Liver (tissue), 9 donors: Measurements from ENCODE around the gene ZNF280A. TPM values are rescaled to one million over a fixed set of nuclear protein-coding genes. Genes with fewer than 3 reads are reported as not detected.

ENCODE experiments used
- DNase-seq: peaks from one replicate; pipeline ENCODE4 v3.0.0-alpha.2; 2017; ENCODE audit warnings: low spot score
- H3K27ac ChIP-seq, 2 donors: one replicate each; pipeline ENCODE4 v1.7.0; 2013; ENCODE audit warnings: inconsistent platforms in 2 of 2, low read length in 2 of 2, control low read depth in 1 of 2, low read depth in 1 of 2, mild to moderate bottlenecking in 1 of 2
- H3K27me3 ChIP-seq, 4 donors: one replicate each; pipeline versions ENCODE4 v1.6.1 to v1.7.0; 2013; ENCODE audit warnings: low read length in 3 of 4, inconsistent platforms in 1 of 4, mild to moderate bottlenecking in 1 of 4, moderate library complexity in 1 of 4; ENCODE audit not compliant: control insufficient read depth in 4 of 4, insufficient read depth in 4 of 4
- H3K36me3 ChIP-seq, 4 donors: one replicate each; pipeline versions ENCODE4 v1.6.1 to v1.7.0; 2013; ENCODE audit warnings: low read length in 3 of 4, mild to moderate bottlenecking in 3 of 4, low read depth in 1 of 4, moderate library complexity in 1 of 4; ENCODE audit not compliant: control insufficient read depth in 4 of 4, insufficient read depth in 3 of 4
- H3K4me1 ChIP-seq, 4 donors: one replicate each; pipeline versions ENCODE4 v1.6.1 to v1.7.0; 2013; ENCODE audit warnings: low read length in 3 of 4, mild to moderate bottlenecking in 3 of 4, moderate library complexity in 1 of 4; ENCODE audit not compliant: control insufficient read depth in 4 of 4, insufficient read depth in 4 of 4
- H3K4me3 ChIP-seq, 3 donors: one replicate each; pipeline versions ENCODE4 v1.6.1 to v1.7.0; 2013; ENCODE audit warnings: low read length in 3 of 3, control low read depth in 1 of 3, low read depth in 1 of 3, mild to moderate bottlenecking in 1 of 3
- H3K9ac ChIP-seq, 2 donors: one replicate each; pipeline ENCODE4 v1.7.0; 2013; ENCODE audit warnings: low read length in 2 of 2, mild to moderate bottlenecking in 2 of 2, moderate library complexity in 2 of 2, control low read depth in 1 of 2, low read depth in 1 of 2
- H3K9me3 ChIP-seq, 4 donors: one replicate each; pipeline versions ENCODE4 v1.6.1 to v1.7.0; 2013; ENCODE audit warnings: low read length in 3 of 4; ENCODE audit not compliant: control insufficient read depth in 4 of 4
- EGR1 ChIP-seq, 2 donors: IDR thresholded peaks; 2 replicates each; pipeline ENCODE4 v1.6.1; 2016 to 2018; ENCODE audit warnings: antibody characterized with exemption in 2 of 2, low read depth in 2 of 2
- FOXA1 ChIP-seq: IDR thresholded peaks from 2 replicates; pipeline ENCODE4 v1.6.1; 2016; ENCODE audit warnings: antibody characterized with exemption
- FOXA2 ChIP-seq: IDR thresholded peaks from 2 replicates; pipeline ENCODE4 v1.6.1; 2016; ENCODE audit warnings: antibody characterized with exemption
- GABPA ChIP-seq, 2 donors: IDR thresholded peaks in 1 of 2; conservative IDR thresholded peaks in 1 of 2; 2 replicates each; pipeline ENCODE4 v1.6.1; 2016; ENCODE audit warnings: antibody characterized with exemption in 2 of 2, mild to moderate bottlenecking in 1 of 2, moderate library complexity in 1 of 2
- HNF4A ChIP-seq, 2 donors: conservative IDR thresholded peaks; 2 replicates each; pipeline ENCODE4 v1.6.1; 2016; ENCODE audit warnings: antibody characterized with exemption in 2 of 2, mild to moderate bottlenecking in 2 of 2
- HNF4G ChIP-seq: IDR thresholded peaks from 2 replicates; pipeline ENCODE4 v1.6.1; 2016; ENCODE audit warnings: antibody characterized with exemption
- JUND ChIP-seq, 2 donors: IDR thresholded peaks; 2 replicates each; pipeline ENCODE4 v1.6.1; 2016; ENCODE audit warnings: antibody characterized with exemption in 2 of 2
- NR2F2 ChIP-seq: IDR thresholded peaks from 2 replicates; pipeline ENCODE4 v1.6.1; 2016; ENCODE audit warnings: antibody characterized with exemption
- RAD21 ChIP-seq, 2 donors: IDR thresholded peaks; 2 replicates each; pipeline ENCODE4 v1.6.1; 2016; ENCODE audit warnings: antibody characterized with exemption in 2 of 2, mild to moderate bottlenecking in 2 of 2
- RXRA ChIP-seq, 2 donors: IDR thresholded peaks; 2 replicates each; pipeline ENCODE4 v1.6.1; 2017 to 2018; ENCODE audit warnings: antibody characterized with exemption in 2 of 2, mild to moderate bottlenecking in 1 of 2
- SP1 ChIP-seq: IDR thresholded peaks from 2 replicates; pipeline ENCODE4 v1.6.1; 2018; ENCODE audit warnings: antibody characterized with exemption, mild to moderate bottlenecking
- TAF1 ChIP-seq: conservative IDR thresholded peaks from 2 replicates; pipeline ENCODE4 v1.6.1; 2016; ENCODE audit warnings: antibody characterized with exemption, mild to moderate bottlenecking
- YY1 ChIP-seq: IDR thresholded peaks from 2 replicates; pipeline ENCODE4 v1.6.1; 2016; ENCODE audit warnings: antibody characterized with exemption, mild to moderate bottlenecking
- WGBS: extraction: QIAGEN DNeasy Blood & Tissue Kit; methylation state at CpG from one replicate; pipeline ENCODE4 v1.1.7; 2013; 5-methylcytosine and 5-hydroxymethylcytosine counted together
- polyA plus RNA-seq, 2 donors: library from polyadenylated mRNA; stranded (reverse) in 1 of 2; unstranded in 1 of 2; fragments of 200-250 nt in 1 of 2; fragments of >200 nt in 1 of 2; fragmentation: Nextera tagmentation in 1 of 2; extraction: Ambion mirVana in 1 of 2; gene quantifications; one replicate each; pipeline versions ENCODE4 v1.2.1 to v1.2.3, GENCODE V29; 2013 to 2015
- total RNA-seq, 2 donors: library from RNA; depleted of rRNA; stranded (reverse); fragments of >200 nt; gene quantifications; one replicate each; pipeline ENCODE4 v1.2.3, GENCODE V29; 2014
- TF ChIP-seq, protein P1 (sequence below): IDR thresholded peaks from 2 replicates; pipeline ENCODE4 v1.6.1; 2016; ENCODE audit warnings: antibody characterized with exemption
- TF ChIP-seq, protein P2 (sequence below): fragments of 150-350 bp; IDR thresholded peaks from 2 replicates; pipeline ENCODE4 v1.5.1; 2017; ENCODE audit warnings: improper control_type of control experiment, low read depth, low read length; ENCODE audit not compliant: missing input control
- TF ChIP-seq, protein P3 (sequence below): IDR thresholded peaks from 2 replicates; pipeline ENCODE4 v1.6.1; 2016; ENCODE audit warnings: antibody characterized with exemption
- TF ChIP-seq, protein P4 (sequence below): IDR thresholded peaks from 2 replicates; pipeline ENCODE4 v1.6.1; 2016; ENCODE audit warnings: antibody characterized with exemption, mild to moderate bottlenecking
- TF ChIP-seq, protein P5 (sequence below): IDR thresholded peaks from 2 replicates; pipeline ENCODE4 v1.6.1; 2016; ENCODE audit warnings: antibody characterized with exemption
- donor health status: healthy.
- donor health status: healthy.
- donor health status: healthy.
- donor health status: healthy.
- donor health status: healthy.

Gene ZNF280A
- total and polyA plus RNA-seq, 4 donors: not detected

DNA sequence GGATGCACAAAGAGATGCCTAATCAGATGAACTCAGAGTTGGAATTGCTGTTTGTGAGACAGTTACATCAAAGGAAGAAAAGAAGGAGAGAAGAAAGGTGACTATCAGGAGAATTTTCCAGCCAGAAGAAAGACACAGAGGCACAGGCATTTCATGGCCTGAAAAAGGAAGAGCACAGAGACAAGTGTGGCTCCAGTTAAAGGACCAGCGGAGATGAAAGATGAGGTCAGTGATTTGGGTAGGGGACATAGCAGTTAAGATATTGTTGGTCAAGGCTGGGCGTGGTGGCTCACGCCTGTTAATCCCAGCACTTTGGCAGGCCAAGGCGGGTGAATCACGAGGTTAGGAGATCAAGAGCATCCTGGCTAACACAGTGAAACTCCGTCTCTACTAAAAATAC, 3.4 kb upstream of the ZNF280A start:
- 83% methylated on average over 6 of the region's 6 CpGs for WGBS

DNA sequence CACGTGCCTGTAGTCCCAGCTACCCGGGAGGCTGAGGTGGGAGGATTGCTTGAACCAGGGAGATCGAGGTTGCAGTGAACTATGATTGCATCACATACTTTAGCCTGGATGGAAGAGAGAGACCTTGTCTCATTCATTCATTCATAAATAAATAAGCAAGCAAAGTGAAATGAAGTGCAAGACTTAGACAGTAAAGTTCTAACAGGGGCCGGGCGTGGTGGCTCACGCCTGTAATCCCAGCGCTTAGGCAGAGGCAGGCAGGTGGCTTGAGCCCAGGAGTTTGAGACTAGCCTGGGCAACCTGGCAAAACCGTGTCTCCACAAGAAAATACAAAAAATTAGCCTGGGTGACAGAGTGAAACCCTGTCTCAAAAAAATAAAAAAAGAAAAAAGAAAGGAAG, 1.6 kb upstream of the ZNF280A start:
- Histone ChIP-seq H3K9me3 (no peaks in the 10 kb centered on the region), H3K36me3 (no peaks in the 10 kb centered on the region)
- TF ChIP-seq, protein P1, sequence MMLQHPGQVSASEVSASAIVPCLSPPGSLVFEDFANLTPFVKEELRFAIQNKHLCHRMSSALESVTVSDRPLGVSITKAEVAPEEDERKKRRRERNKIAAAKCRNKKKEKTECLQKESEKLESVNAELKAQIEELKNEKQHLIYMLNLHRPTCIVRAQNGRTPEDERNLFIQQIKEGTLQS: no peak
- TF ChIP-seq FOXA2 (no peak), NR2F2 (no peak), YY1 (no peak), GABPA (IDR thresholded peaks at IDR 0.05 in 1 of 2, conservative IDR thresholded peaks at IDR 0.05 in 1 of 2) (no peak), EGR1 (IDR thresholded peaks at IDR 0.05; ENCODE audit: low read depth in 2 of 2) (no peak), HNF4A (conservative IDR thresholded peaks at IDR 0.05) (no peak)
- TF ChIP-seq, protein P2, sequence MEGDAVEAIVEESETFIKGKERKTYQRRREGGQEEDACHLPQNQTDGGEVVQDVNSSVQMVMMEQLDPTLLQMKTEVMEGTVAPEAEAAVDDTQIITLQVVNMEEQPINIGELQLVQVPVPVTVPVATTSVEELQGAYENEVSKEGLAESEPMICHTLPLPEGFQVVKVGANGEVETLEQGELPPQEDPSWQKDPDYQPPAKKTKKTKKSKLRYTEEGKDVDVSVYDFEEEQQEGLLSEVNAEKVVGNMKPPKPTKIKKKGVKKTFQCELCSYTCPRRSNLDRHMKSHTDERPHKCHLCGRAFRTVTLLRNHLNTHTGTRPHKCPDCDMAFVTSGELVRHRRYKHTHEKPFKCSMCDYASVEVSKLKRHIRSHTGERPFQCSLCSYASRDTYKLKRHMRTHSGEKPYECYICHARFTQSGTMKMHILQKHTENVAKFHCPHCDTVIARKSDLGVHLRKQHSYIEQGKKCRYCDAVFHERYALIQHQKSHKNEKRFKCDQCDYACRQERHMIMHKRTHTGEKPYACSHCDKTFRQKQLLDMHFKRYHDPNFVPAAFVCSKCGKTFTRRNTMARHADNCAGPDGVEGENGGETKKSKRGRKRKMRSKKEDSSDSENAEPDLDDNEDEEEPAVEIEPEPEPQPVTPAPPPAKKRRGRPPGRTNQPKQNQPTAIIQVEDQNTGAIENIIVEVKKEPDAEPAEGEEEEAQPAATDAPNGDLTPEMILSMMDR: no peak

More for the DNA sequence above, 3.4 kb upstream of the ZNF280A start:
- H3K4me3 ChIP-seq: no peak overlapping the region
- peaks cover 0 to 3% (median 0%) of the 10 kb centered on the region in 4 donors for H3K27me3 ChIP-seq
- H3K27ac ChIP-seq: no peak overlapping the region
- TF ChIP-seq RXRA (IDR thresholded peaks at IDR 0.05) (no peak), GABPA (IDR thresholded peaks at IDR 0.05 in 1 of 2, conservative IDR thresholded peaks at IDR 0.05 in 1 of 2) (no peak), TAF1 (no peak), JUND (IDR thresholded peaks at IDR 0.05) (no peak), EGR1 (IDR thresholded peaks at IDR 0.05; ENCODE audit: low read depth in 2 of 2) (no peak), FOXA2 (no peak), YY1 (no peak), RAD21 (IDR thresholded peaks at IDR 0.05) (no peak), HNF4G (no peak), HNF4A (conservative IDR thresholded peaks at IDR 0.05) (no peak), FOXA1 (no peak), SP1 (no peak)
- TF ChIP-seq, protein P3, sequence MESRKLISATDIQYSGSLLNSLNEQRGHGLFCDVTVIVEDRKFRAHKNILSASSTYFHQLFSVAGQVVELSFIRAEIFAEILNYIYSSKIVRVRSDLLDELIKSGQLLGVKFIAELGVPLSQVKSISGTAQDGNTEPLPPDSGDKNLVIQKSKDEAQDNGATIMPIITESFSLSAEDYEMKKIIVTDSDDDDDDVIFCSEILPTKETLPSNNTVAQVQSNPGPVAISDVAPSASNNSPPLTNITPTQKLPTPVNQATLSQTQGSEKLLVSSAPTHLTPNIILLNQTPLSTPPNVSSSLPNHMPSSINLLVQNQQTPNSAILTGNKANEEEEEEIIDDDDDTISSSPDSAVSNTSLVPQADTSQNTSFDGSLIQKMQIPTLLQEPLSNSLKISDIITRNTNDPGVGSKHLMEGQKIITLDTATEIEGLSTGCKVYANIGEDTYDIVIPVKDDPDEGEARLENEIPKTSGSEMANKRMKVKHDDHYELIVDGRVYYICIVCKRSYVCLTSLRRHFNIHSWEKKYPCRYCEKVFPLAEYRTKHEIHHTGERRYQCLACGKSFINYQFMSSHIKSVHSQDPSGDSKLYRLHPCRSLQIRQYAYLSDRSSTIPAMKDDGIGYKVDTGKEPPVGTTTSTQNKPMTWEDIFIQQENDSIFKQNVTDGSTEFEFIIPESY: no peak
- TF ChIP-seq, protein P1: no peak
- TF ChIP-seq, protein P4, sequence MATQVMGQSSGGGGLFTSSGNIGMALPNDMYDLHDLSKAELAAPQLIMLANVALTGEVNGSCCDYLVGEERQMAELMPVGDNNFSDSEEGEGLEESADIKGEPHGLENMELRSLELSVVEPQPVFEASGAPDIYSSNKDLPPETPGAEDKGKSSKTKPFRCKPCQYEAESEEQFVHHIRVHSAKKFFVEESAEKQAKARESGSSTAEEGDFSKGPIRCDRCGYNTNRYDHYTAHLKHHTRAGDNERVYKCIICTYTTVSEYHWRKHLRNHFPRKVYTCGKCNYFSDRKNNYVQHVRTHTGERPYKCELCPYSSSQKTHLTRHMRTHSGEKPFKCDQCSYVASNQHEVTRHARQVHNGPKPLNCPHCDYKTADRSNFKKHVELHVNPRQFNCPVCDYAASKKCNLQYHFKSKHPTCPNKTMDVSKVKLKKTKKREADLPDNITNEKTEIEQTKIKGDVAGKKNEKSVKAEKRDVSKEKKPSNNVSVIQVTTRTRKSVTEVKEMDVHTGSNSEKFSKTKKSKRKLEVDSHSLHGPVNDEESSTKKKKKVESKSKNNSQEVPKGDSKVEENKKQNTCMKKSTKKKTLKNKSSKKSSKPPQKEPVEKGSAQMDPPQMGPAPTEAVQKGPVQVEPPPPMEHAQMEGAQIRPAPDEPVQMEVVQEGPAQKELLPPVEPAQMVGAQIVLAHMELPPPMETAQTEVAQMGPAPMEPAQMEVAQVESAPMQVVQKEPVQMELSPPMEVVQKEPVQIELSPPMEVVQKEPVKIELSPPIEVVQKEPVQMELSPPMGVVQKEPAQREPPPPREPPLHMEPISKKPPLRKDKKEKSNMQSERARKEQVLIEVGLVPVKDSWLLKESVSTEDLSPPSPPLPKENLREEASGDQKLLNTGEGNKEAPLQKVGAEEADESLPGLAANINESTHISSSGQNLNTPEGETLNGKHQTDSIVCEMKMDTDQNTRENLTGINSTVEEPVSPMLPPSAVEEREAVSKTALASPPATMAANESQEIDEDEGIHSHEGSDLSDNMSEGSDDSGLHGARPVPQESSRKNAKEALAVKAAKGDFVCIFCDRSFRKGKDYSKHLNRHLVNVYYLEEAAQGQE: no peak
- TF ChIP-seq, protein P2: no peak
- TF ChIP-seq, protein P5, sequence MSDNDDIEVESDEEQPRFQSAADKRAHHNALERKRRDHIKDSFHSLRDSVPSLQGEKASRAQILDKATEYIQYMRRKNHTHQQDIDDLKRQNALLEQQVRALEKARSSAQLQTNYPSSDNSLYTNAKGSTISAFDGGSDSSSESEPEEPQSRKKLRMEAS: no peak
- H3K9me3 ChIP-seq: no peaks in the 10 kb centered on the region
- DNase-seq: no peak
- no peaks in the 10 kb centered on the region for H3K36me3 ChIP-seq
- H3K4me1 ChIP-seq: no peaks in the 10 kb centered on the region
- no peak overlapping the region for H3K9ac ChIP-seq

More for the DNA sequence above, 1.6 kb upstream of the ZNF280A start:
- H3K9ac ChIP-seq: no peak overlapping the region
- H3K4me1 ChIP-seq: no peaks in the 10 kb centered on the region
- WGBS: 85% methylated on average over 8 of the region's 8 CpGs
- H3K27ac ChIP-seq: no peak overlapping the region
- no peak for DNase-seq
- no peak overlapping the region for H3K4me3 ChIP-seq
- peaks cover 0 to 6% (median 0%) of the 10 kb centered on the region in 4 donors for H3K27me3 ChIP-seq
